GM12873 (cell line): ENCODE measurements around the gene THADA.

ENCODE experiments used
- CTCF ChIP-seq: IDR thresholded peaks from 2 replicates; pipeline ENCODE4 v1.5.1; 2012; ENCODE audit warnings: low read depth, mild to moderate bottlenecking, moderate library complexity, low read length, control low read depth; ENCODE audit not compliant: insufficient read depth; ENCODE audit errors: missing control alignments

The THADA gene

GRCh38 chr2:43226558-43226954, 369.3 kb downstream of the THADA start, which contains the start of gene ZFP36L2:
Gene ZFP36L2 (minus strand): TSS chr2:43226606. CDS start chr2:43226315, 291 bp downstream.
- no peak for TF ChIP-seq CTCF

- TF ChIP-seq CTCF = no peak
These were observed 369.9 kb downstream of the THADA start for GRCh38 chr2:43225788-43226557.

GRCh38 chr2:43225093-43225787, 370.6 kb downstream of the THADA start:
- no peak for TF ChIP-seq CTCF

GRCh38 chr2:43224571-43225092, 371.2 kb downstream of the THADA start:
- no peak for TF ChIP-seq CTCF

GRCh38 chr2:43224131-43224570, 371.7 kb downstream of the THADA start:
- peak; percentile 64 for TF ChIP-seq CTCF

- TF ChIP-seq CTCF = no peak
These were observed 372.3 kb downstream of the THADA start for GRCh38 chr2:43223521-43224001.
